Tracheal epithelial cell (primary cell): ENCODE data around the gene POLR2B. TPM values are rescaled to one million over a fixed set of nuclear protein-coding genes. Genes with fewer than 3 reads are reported as not detected.

ENCODE experiments used
- total RNA-seq: library from RNA; depleted of rRNA; stranded (reverse); fragments of >200 nt; gene quantifications from 2 replicates; pipeline ENCODE4 v1.2.1, GENCODE V29; 2014

Gene POLR2B
- 102 and 136 TPM in 2 replicates for total RNA-seq

DNA sequence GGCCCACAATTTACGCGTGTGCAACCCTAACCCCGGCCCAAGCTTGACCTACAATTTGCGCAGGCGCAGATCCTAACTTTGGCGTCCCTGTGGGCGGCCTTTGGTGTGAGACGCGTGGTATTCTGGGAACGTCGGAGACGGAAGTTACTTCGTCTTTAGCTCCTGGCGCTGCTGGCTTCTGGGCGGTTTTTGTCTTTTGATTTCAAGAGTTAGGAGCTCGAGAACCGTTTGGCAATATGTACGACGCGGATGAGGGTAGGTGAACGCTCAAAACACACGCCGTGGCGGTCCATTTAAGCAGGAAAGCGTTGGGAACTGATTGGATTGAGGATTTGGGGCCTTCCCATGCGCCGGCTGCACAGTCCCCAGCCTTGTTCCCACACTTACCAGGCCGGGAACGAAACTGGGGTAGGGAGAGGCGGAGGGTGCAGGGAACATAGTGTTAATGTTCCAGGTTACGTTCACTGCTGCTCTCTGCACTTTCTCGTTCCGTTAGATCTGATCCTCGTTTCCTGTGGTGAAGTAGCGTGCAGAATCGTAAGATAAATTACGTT, at the start of gene POLR2B:
Gene POLR2B, plus strand, starts transcription at position 147 of the 554 bp plus-strand sequence. Its CDS starts 90 bp downstream, at position 237.

DNA sequence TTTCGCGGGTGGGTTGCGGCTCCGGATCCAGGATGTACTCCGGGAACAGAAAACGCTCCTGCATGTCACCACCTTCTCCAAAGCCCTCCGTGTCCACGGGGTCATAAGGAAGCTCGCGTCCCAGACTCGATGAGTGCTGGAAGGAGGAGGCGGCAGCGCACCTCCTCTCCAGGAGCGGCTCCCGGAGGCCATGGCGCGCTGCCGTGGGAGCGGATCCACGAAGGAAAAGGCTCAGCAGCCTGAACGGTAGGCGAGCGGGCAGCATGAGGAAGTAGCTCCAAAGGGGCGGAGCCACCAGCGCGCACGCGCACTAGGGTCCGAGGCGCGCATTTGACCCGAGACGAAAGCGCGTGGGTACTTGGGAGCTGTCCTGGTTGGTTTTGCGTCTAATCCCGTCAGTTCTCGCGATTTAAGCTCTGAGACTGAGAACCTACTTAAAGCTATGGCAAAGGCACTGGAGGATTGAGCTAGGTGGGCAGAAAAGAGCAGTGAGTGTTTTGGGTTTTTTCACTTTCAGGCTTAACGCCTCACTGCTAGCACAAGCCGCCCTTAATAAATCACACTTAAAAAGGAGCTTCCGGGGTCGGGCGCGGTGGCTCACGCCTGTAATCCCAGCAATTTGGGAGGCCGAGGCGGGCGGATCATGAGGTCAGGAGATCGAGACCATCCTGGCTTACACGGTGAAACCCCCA, 1.2 kb upstream of the POLR2B start, which contains the start of gene NOA1:
Gene NOA1, minus strand, starts transcription at position 286 of the 692 bp plus-strand sequence. Its CDS starts 21 bp downstream, at position 265.

Other genes starting within 250 kb of the POLR2B start
- not detected in 2 replicates for gene SPINK2, start 157.2 kb upstream of the POLR2B start, total RNA-seq
- 21.1 and 21.7 TPM in 2 replicates for gene REST, start 71.0 kb upstream of the POLR2B start, total RNA-seq
- gene NOA1, start 1.3 kb upstream of the POLR2B start, total RNA-seq, result 18.6 and 37.3 TPM in 2 replicates
- 148 and 501 TPM in 2 replicates for gene IGFBP7, start 131.5 kb downstream of the POLR2B start, total RNA-seq